ENCODE results near the gene SEMA5A.

Gene SEMA5A

DNA sequence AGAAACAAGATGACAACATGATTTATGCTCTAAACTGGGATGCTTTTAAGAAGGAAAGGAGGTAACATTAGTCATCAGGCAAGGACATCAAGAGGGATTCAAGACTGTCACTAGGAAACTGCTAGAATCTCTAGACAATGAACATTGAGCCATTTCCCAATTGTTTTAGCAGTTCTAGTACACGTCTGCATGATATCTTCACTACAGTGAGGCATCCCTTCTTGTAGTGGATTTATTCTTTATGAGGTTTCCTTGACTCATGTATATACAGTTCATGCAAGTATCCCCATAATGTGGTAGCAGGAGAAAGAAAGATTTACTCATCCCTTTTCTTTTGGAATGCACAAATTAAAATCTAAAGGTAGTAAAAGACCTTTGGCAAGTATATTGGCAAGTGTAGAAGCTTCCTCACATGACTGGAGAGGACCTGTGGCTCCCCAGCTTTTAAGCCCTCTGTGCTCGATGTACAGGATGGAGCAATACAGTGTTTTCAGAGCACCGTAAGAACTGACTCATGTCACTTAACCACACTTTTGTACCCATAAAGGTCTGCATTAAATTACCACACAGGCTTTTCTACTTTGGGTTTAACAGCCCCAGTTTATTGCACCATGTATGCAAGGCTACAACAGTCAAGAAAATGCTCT is 335.9 kb downstream of the SEMA5A start:
- TF ChIP-seq GABPA (IDR thresholded peaks at IDR 0.05; ENCODE audit: low read depth): no peak
- TF ChIP-seq REST (IDR thresholded peaks at IDR 0.05; ENCODE audit: insufficient replicate concordance, low read depth): no peak
- no peak for TF ChIP-seq CTCF (IDR thresholded peaks at IDR 0.05; ENCODE audit: insufficient read depth, low read length)
- TF ChIP-seq SPI1 (IDR thresholded peaks at IDR 0.05; ENCODE audit: borderline replicate concordance, low read depth): no peak
- no peak for TF ChIP-seq POLR2AphosphoS5 (IDR thresholded peaks at IDR 0.05; ENCODE audit: low read depth)
- Histone ChIP-seq H3K4me3 (replicated peaks; ENCODE audit: insufficient read depth, low read length) (no peak overlapping the region), H3K27ac (replicated peaks) (no peak overlapping the region), H3K27me3 (ENCODE audit: insufficient read depth, poor library complexity, severe bottlenecking) (no peaks in the 10 kb centered on the region)
- no peak for DNase-seq (ENCODE audit: low read depth in 1 of 2, low spot score in 1 of 2)

- DNase-seq (ENCODE audit: low read depth in 1 of 2, low spot score in 1 of 2): peak in 1 of 2 experiments; percentile 15
These were observed 338.0 kb downstream of the SEMA5A start for GRCh38 chr5:9207817-9208418.

DNA sequence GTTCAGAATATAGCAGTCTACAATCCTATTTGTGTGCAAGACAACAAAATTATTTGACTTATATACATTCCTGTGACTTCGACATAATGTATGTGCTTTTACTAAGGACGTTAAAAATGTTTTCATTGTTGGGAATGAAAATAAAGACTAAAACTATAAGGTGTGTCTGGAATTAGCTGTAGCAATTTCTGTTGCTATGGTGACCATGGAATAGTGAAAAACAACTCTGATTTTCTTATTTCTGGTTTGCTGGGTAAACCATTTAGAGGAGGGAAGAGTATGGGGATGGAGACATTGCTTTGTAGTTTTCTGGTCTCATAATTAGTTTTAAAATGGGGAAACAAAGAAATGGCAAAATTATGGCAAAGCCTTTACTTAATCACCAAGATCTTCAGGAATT is 343.2 kb downstream of the SEMA5A start:
- no peak for DNase-seq (ENCODE audit: low read depth in 1 of 2, low spot score in 1 of 2)
- Histone ChIP-seq H3K27ac (replicated peaks) (no peak overlapping the region), H3K27me3 (ENCODE audit: insufficient read depth, poor library complexity, severe bottlenecking) (no peaks in the 10 kb centered on the region), H3K4me3 (replicated peaks; ENCODE audit: insufficient read depth, low read length) (no peak overlapping the region)
- TF ChIP-seq POLR2AphosphoS5 (IDR thresholded peaks at IDR 0.05; ENCODE audit: low read depth): no peak
- TF ChIP-seq REST (IDR thresholded peaks at IDR 0.05; ENCODE audit: insufficient replicate concordance, low read depth): no peak
- TF ChIP-seq GABPA (IDR thresholded peaks at IDR 0.05; ENCODE audit: low read depth): no peak
- TF ChIP-seq CTCF (IDR thresholded peaks at IDR 0.05; ENCODE audit: insufficient read depth, low read length): no peak
- no peak for TF ChIP-seq SPI1 (IDR thresholded peaks at IDR 0.05; ENCODE audit: borderline replicate concordance, low read depth)

More at GRCh38 chr5:9207817-9208418, 338.0 kb downstream of the SEMA5A start:
- peak; percentile 6 for TF ChIP-seq CTCF (IDR thresholded peaks at IDR 0.05; ENCODE audit: insufficient read depth, low read length)
- no peak for TF ChIP-seq POLR2AphosphoS5 (IDR thresholded peaks at IDR 0.05; ENCODE audit: low read depth)
- no peak for TF ChIP-seq SPI1 (IDR thresholded peaks at IDR 0.05; ENCODE audit: borderline replicate concordance, low read depth)
- no peaks in the 10 kb centered on the region for H3K27me3 ChIP-seq (ENCODE audit: insufficient read depth, poor library complexity, severe bottlenecking)
- H3K27ac ChIP-seq (replicated peaks): no peak overlapping the region
- H3K4me3 ChIP-seq (replicated peaks; ENCODE audit: insufficient read depth, low read length): no peak overlapping the region
